MCF 10A (cell line): ENCODE results near the gene MYBL2. TPM values are rescaled to one million over a fixed set of nuclear protein-coding genes. Genes with fewer than 3 reads are reported as not detected.

Experiments
- BruUV-seq: library from RNA; stranded (reverse); fragments of 400-500 nt; replicated peaks from 2 replicates; lab custom pipeline; 2021; lab: Mats Ljungman, UMichigan
- CTCF ChIA-PET: fragments of 300-600 bp; sonication (Branson Sonifier 250); formaldehyde crosslinking; extraction: SDS; loops from one replicate; lab custom pipeline; 2021; ENCODE audit warnings: antibody characterized with exemption, inconsistent platforms; lab: Yijun Ruan, JAX
- POLR2A ChIA-PET: fragments of 300-600, 350-650 bp; sonication (Branson Sonifier 250); formaldehyde crosslinking; extraction: SDS; loops from one replicate; lab custom pipeline; 2020; ENCODE audit warnings: antibody characterized with exemption, inconsistent platforms; lab: Yijun Ruan, JAX
- DNase-seq: peaks from one replicate; pipeline ENCODE4 v3.0.0-alpha.2; 2018; ENCODE audit not compliant: unreplicated experiment
- H3K27ac Mint-ChIP-seq: one replicate; pipeline ENCODE4 v1.8.0; 2022; ENCODE audit warnings: mild to moderate bottlenecking, low read depth, mixed read lengths; ENCODE audit not compliant: unreplicated experiment
- H3K27me3 Mint-ChIP-seq: one replicate; pipeline ENCODE4 v1.8.0; 2022; ENCODE audit warnings: mixed read lengths; ENCODE audit not compliant: insufficient read depth, unreplicated experiment
- H3K36me3 Mint-ChIP-seq: one replicate; pipeline ENCODE4 v1.8.0; 2022; ENCODE audit warnings: mild to moderate bottlenecking, moderate library complexity, mixed read lengths; ENCODE audit not compliant: insufficient read depth, unreplicated experiment
- H3K4me1 Mint-ChIP-seq: one replicate; pipeline ENCODE4 v1.8.0; 2022; ENCODE audit warnings: mixed read lengths; ENCODE audit not compliant: insufficient read depth, unreplicated experiment
- H3K4me3 Mint-ChIP-seq: one replicate; pipeline ENCODE4 v1.8.0; 2022; ENCODE audit warnings: mild to moderate bottlenecking, moderate library complexity, mixed read lengths; ENCODE audit not compliant: unreplicated experiment
- H3K9me3 Mint-ChIP-seq: one replicate; pipeline ENCODE4 v1.8.0; 2022; ENCODE audit warnings: mixed read lengths; ENCODE audit not compliant: unreplicated experiment
- intact Hi-C: fragments of 100-400 bp; cut with micrococcal nuclease; formaldehyde crosslinking; loops from 2 replicates; pipeline ENCODE4 v1.14.1; 2022
- total RNA-seq: library from RNA; stranded (reverse); gene quantifications from 2 replicates; pipeline ENCODE4 v1.2.3, GENCODE V29; 2022
- TF ChIP-seq, protein P1 (sequence below): fragments of 200-600 bp; IDR thresholded peaks from one replicate; pipeline ENCODE4 v1.8.0; 2022; ENCODE audit warnings: antibody characterized with exemption, mild to moderate bottlenecking; ENCODE audit not compliant: unreplicated experiment

The MYBL2 gene
- total RNA-seq, 1 experiment from 2014 or later, result 44.3 TPM

DNA sequence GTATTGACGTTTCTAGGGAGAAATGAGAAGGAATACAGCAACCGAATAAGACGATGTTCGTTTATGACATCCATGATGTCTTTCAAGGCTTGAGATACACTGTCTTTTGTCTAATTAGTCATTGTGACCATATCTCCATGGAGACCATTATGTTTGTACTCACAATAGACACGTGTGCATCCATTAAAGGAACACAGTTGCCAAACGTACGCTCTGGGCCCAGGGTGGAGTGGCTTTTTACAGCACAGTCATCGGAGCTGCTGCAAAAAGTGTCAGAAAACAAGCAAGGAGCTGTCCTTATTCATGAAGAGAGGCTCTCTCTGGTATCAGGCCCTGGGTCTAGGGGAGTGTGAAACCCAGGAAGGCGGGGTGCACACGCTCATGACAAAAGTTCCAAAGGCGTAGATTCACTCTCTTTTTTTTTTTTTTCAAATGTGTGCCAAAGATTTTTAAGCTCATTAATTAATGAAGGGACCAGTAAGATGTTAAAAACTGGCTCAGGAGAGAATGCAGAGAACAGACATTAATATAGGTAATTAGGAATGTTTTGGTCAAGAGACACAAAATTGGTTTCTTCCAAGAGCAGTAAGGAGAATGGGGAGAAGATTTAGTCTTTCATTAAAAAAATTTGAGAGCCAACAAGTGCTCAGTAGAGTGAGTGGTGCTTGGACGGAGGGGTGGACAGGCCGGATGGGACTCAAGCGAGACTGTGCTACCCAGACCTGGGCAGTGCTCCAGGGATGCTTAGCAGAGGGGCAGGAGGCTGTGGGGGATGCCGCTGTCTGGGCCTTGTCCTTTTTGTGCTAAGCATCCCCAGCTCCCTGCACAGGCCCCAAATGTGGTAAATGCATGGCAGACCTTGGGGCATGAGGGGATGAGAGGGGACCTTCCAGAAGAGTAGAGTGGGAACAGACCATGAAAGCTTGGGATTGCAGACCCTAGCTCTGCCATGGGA, 94.7 kb downstream of the MYBL2 start:
- no TSS peak for BruUV-seq
- intact Hi-C loops, result no loop called here
- H3K27ac Mint-ChIP-seq, result no peak overlapping the region
- TF ChIP-seq, protein P1, sequence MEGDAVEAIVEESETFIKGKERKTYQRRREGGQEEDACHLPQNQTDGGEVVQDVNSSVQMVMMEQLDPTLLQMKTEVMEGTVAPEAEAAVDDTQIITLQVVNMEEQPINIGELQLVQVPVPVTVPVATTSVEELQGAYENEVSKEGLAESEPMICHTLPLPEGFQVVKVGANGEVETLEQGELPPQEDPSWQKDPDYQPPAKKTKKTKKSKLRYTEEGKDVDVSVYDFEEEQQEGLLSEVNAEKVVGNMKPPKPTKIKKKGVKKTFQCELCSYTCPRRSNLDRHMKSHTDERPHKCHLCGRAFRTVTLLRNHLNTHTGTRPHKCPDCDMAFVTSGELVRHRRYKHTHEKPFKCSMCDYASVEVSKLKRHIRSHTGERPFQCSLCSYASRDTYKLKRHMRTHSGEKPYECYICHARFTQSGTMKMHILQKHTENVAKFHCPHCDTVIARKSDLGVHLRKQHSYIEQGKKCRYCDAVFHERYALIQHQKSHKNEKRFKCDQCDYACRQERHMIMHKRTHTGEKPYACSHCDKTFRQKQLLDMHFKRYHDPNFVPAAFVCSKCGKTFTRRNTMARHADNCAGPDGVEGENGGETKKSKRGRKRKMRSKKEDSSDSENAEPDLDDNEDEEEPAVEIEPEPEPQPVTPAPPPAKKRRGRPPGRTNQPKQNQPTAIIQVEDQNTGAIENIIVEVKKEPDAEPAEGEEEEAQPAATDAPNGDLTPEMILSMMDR, result no peak
- no peaks in the 10 kb centered on the region for H3K9me3 Mint-ChIP-seq
- peaks cover 4% of the 10 kb centered on the region for H3K4me1 Mint-ChIP-seq
- H3K4me3 Mint-ChIP-seq, result no peak overlapping the region
- CTCF ChIA-PET, result interaction anchor here (0.6 to 8.1 kb wide), 3 partner anchors 11 to 150 kb away, joined by 3 to 63 read pairs (median 3); no protein-coding TSS in a partner anchor
- no peaks in the 10 kb centered on the region for H3K36me3 Mint-ChIP-seq
- H3K27me3 Mint-ChIP-seq, result peaks cover 12% of the 10 kb centered on the region
- POLR2A ChIA-PET, result no interaction called here
- DNase-seq, result no peak

DNA sequence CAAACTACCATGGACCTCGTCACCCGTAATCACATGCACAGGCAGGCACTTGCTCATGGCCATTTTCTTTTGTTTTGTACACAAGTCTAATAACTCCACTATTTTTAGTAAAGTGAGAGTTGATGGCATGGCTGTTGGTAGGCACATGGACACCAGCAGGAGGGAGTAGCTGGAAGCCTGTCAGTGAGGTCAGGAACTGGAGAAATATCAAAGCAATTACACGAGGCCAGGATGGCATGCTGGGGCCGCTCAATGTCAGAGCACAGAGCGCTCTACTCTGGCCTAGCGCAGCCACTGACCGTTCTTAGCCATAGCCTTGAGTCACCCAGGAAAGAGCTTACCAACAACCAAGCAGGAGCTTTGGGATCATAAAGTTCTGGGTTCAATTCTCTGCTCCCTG, 96.0 kb downstream of the MYBL2 start:
- TF ChIP-seq, protein P1, result no peak
- intact Hi-C loops, result no loop called here
- Mint-ChIP-seq H3K4me3 (no peak overlapping the region), H3K36me3 (no peaks in the 10 kb centered on the region), H3K4me1 (peaks cover 11% of the 10 kb centered on the region), H3K27me3 (peaks cover 16% of the 10 kb centered on the region), H3K27ac (no peak overlapping the region), H3K9me3 (no peaks in the 10 kb centered on the region)
- POLR2A ChIA-PET, result no interaction called here
- CTCF ChIA-PET, result interaction anchor here (0.6 to 8.1 kb wide), 4 partner anchors 12 to 338 kb away, joined by 3 to 63 read pairs (median 3); no protein-coding TSS in a partner anchor
- BruUV-seq, result no TSS peak
- DNase-seq, result no peak

DNA sequence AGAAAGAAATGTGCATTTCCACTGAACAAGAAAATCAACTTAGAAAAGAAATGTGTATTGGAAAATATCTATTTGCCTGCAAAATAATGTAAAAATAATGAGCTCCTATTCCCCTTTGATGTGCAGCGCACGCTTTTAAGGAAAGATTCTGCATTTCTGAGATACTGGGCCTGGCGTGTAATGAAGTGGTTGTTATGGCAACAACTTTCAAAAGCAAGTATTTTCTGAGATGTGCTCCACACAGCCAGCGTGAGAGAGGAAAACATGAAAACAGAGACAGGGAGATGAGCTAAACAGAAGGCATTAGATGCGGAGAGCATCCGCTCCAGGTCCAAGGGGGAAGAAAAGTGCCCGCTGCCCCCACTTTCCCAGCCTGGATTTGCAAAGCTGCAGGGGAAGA, 99.0 kb downstream of the MYBL2 start:
- H3K4me3 Mint-ChIP-seq, result no peak overlapping the region
- H3K27me3 Mint-ChIP-seq, result peaks cover 19% of the 10 kb centered on the region
- H3K36me3 Mint-ChIP-seq, result no peaks in the 10 kb centered on the region
- BruUV-seq, result no TSS peak
- ChIA-PET CTCF (interaction anchor here (0.5 to 8.1 kb wide), 7 partner anchors 15 to 348 kb away, joined by 3 to 63 read pairs (median 4); no protein-coding TSS in a partner anchor), POLR2A (interaction anchor here (0.7 to 1.1 kb wide), 2 partner anchors 26 to 323 kb away, joined by 3 read pairs; no protein-coding TSS in a partner anchor)
- DNase-seq, result no peak
- H3K4me1 Mint-ChIP-seq, result peaks cover 10% of the 10 kb centered on the region
- intact Hi-C loops, result no loop called here
- TF ChIP-seq, protein P1, result no peak
- no peak overlapping the region for H3K27ac Mint-ChIP-seq
- no peaks in the 10 kb centered on the region for H3K9me3 Mint-ChIP-seq

Other genes with a start within 250 kb of the MYBL2 start
- gene SRSF6, start 209.2 kb upstream of the MYBL2 start, total RNA-seq, result 151 and 193 TPM in 2 replicates
- gene L3MBTL1, start 159.4 kb upstream of the MYBL2 start, total RNA-seq, result 10.5 and 11.4 TPM in 2 replicates
- gene SGK2, start 108.1 kb upstream of the MYBL2 start, total RNA-seq, result 0.33 and 1.1 TPM in 2 replicates
- gene IFT52, start 76.2 kb upstream of the MYBL2 start, total RNA-seq, result 21.8 and 24.2 TPM in 2 replicates
- gene GTSF1L, start 59.9 kb downstream of the MYBL2 start, total RNA-seq, result not detected in 2 replicates
- 2.4 and 2.7 TPM in 2 replicates for gene TOX2, start 247.7 kb downstream of the MYBL2 start, total RNA-seq